H1 (cell line): ENCODE data around the gene BCL2. TPM values are rescaled to one million over a fixed set of nuclear protein-coding genes. Genes with fewer than 3 reads are reported as not detected.

Experiments used
- CHD2 ChIP-seq: IDR thresholded peaks from 2 replicates; pipeline ENCODE4 v1.6.1; 2012; ENCODE audit warnings: low read length, improper control_type of control experiment
- EGR1 ChIP-seq: IDR thresholded peaks from 2 replicates; pipeline ENCODE4 v1.6.1; 2011; ENCODE audit warnings: low read depth, low read length, borderline replicate concordance
- KDM4A ChIP-seq: IDR thresholded peaks from one replicate; pipeline ENCODE4 v1.7.1; 2012; ENCODE audit warnings: low read depth, mild to moderate bottlenecking, moderate library complexity, low read length, inconsistent platforms; ENCODE audit not compliant: severe bottlenecking
- NANOG ChIP-seq: IDR thresholded peaks from 2 replicates; pipeline ENCODE4 v1.6.1; 2011; ENCODE audit warnings: low read length, low read depth, mild to moderate bottlenecking, inconsistent platforms; ENCODE audit not compliant: insufficient read depth, poor library complexity, severe bottlenecking
- POLR2A ChIP-seq, 2 experiments: IDR thresholded peaks; 1 replicate in 1 of 2; 2 replicates in 1 of 2; pipeline ENCODE4 v1.6.1; 2011; ENCODE audit warnings: low read depth in 2 of 2, low read length in 2 of 2, mild to moderate bottlenecking in 2 of 2; ENCODE audit errors: control extremely low read depth in 1 of 2
- POU5F1 ChIP-seq: IDR thresholded peaks from 2 replicates; pipeline ENCODE4 v1.6.1; 2011; ENCODE audit warnings: low read depth, mild to moderate bottlenecking, low read length, moderate library complexity
- RBBP5 ChIP-seq: IDR thresholded peaks from 2 replicates; pipeline ENCODE4 v1.7.1; 2012; ENCODE audit warnings: low read depth, mild to moderate bottlenecking, inconsistent platforms, low read length, moderate library complexity, borderline replicate concordance
- RNF2 ChIP-seq: fragments of 200-900, 300-1000 bp; sonication (generic); IDR thresholded peaks from 2 replicates; pipeline ENCODE4 v1.7.1; 2016; ENCODE audit warnings: borderline replicate concordance, low read depth, mild to moderate bottlenecking, antibody characterized with exemption, low read length; ENCODE audit not compliant: poor library complexity, severe bottlenecking; ENCODE audit errors: missing control alignments
- SP1 ChIP-seq: IDR thresholded peaks from 2 replicates; pipeline ENCODE4 v1.6.1; 2011; ENCODE audit warnings: low read depth, low read length
- ZNF274 ChIP-seq: IDR thresholded peaks from 2 replicates; pipeline ENCODE4 v1.7.0; 2012; ENCODE audit warnings: low read length, borderline replicate concordance; ENCODE audit errors: extremely low read depth
- polyA plus RNA-seq, 7 experiments: library from polyadenylated mRNA; depleted of rRNA in 3 of 7; stranded (reverse) in 5 of 7; unstranded in 2 of 7; fragments of >200 nt in 5 of 7; fragments of 200-250 nt in 2 of 7; gene quantifications; 1 replicate in 5 of 7; 2 replicates in 1 of 7; 4 replicates in 1 of 7; pipeline versions ENCODE4 v1.2.1 to v1.2.3, GENCODE V29; 2011 to 2013; ENCODE audit warnings: missing spikeins in 2 of 7, mixed read lengths in 2 of 7
- total RNA-seq: library from RNA; stranded (reverse); fragmentation: NEBNext Ultra II Directional; extraction: Animal tissue kit (Norgen Biotek cat#: 25700); gene quantifications from 2 replicates; pipeline ENCODE4 v1.2.1, GENCODE V29; 2021
- TF ChIP-seq, protein P1 (sequence below): fragments of 300-600 bp; sonication (generic); IDR thresholded peaks from 2 replicates; pipeline ENCODE4 v1.7.1; 2012; ENCODE audit warnings: low read length, moderate library complexity, mild to moderate bottlenecking, inconsistent platforms; ENCODE audit not compliant: insufficient replicate concordance

BCL2 gene
- total and polyA plus RNA-seq, 2 of the 8 experiments (the other 6 are each of a cell fraction or from before 2014, with no cell fraction given) = 0.59 to 4.5 TPM

DNA sequence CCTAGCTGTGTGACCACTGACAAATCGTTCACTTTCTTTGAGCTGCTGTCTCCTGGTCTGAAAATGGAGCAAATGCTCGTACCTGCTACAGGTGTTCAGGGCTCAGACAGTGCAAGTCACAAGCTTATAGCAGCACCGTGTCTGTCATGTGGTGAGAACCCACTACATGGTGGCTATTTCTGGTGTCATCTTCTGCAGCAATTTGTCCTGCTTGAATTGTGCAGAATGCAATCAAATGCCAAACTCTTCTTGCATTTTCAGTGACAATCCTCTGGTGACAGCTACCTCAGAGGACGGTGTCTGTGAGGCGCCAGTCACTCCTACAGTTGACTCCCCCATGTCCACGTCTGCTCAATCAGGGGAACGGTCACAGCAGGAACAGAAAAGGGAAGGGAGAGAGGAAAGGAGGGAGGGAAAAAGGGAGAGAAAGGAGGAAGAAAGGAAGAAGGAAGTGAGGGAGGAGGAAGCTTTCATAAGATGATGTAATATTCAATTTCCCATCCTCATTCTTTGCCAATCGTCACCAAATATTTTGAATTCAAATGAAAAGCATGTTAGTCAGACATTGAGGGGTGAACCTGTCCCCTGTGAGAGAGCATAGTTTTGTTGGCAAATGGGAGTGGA, 122.2 kb downstream of the BCL2 start (continued):
- TF ChIP-seq, protein P1, sequence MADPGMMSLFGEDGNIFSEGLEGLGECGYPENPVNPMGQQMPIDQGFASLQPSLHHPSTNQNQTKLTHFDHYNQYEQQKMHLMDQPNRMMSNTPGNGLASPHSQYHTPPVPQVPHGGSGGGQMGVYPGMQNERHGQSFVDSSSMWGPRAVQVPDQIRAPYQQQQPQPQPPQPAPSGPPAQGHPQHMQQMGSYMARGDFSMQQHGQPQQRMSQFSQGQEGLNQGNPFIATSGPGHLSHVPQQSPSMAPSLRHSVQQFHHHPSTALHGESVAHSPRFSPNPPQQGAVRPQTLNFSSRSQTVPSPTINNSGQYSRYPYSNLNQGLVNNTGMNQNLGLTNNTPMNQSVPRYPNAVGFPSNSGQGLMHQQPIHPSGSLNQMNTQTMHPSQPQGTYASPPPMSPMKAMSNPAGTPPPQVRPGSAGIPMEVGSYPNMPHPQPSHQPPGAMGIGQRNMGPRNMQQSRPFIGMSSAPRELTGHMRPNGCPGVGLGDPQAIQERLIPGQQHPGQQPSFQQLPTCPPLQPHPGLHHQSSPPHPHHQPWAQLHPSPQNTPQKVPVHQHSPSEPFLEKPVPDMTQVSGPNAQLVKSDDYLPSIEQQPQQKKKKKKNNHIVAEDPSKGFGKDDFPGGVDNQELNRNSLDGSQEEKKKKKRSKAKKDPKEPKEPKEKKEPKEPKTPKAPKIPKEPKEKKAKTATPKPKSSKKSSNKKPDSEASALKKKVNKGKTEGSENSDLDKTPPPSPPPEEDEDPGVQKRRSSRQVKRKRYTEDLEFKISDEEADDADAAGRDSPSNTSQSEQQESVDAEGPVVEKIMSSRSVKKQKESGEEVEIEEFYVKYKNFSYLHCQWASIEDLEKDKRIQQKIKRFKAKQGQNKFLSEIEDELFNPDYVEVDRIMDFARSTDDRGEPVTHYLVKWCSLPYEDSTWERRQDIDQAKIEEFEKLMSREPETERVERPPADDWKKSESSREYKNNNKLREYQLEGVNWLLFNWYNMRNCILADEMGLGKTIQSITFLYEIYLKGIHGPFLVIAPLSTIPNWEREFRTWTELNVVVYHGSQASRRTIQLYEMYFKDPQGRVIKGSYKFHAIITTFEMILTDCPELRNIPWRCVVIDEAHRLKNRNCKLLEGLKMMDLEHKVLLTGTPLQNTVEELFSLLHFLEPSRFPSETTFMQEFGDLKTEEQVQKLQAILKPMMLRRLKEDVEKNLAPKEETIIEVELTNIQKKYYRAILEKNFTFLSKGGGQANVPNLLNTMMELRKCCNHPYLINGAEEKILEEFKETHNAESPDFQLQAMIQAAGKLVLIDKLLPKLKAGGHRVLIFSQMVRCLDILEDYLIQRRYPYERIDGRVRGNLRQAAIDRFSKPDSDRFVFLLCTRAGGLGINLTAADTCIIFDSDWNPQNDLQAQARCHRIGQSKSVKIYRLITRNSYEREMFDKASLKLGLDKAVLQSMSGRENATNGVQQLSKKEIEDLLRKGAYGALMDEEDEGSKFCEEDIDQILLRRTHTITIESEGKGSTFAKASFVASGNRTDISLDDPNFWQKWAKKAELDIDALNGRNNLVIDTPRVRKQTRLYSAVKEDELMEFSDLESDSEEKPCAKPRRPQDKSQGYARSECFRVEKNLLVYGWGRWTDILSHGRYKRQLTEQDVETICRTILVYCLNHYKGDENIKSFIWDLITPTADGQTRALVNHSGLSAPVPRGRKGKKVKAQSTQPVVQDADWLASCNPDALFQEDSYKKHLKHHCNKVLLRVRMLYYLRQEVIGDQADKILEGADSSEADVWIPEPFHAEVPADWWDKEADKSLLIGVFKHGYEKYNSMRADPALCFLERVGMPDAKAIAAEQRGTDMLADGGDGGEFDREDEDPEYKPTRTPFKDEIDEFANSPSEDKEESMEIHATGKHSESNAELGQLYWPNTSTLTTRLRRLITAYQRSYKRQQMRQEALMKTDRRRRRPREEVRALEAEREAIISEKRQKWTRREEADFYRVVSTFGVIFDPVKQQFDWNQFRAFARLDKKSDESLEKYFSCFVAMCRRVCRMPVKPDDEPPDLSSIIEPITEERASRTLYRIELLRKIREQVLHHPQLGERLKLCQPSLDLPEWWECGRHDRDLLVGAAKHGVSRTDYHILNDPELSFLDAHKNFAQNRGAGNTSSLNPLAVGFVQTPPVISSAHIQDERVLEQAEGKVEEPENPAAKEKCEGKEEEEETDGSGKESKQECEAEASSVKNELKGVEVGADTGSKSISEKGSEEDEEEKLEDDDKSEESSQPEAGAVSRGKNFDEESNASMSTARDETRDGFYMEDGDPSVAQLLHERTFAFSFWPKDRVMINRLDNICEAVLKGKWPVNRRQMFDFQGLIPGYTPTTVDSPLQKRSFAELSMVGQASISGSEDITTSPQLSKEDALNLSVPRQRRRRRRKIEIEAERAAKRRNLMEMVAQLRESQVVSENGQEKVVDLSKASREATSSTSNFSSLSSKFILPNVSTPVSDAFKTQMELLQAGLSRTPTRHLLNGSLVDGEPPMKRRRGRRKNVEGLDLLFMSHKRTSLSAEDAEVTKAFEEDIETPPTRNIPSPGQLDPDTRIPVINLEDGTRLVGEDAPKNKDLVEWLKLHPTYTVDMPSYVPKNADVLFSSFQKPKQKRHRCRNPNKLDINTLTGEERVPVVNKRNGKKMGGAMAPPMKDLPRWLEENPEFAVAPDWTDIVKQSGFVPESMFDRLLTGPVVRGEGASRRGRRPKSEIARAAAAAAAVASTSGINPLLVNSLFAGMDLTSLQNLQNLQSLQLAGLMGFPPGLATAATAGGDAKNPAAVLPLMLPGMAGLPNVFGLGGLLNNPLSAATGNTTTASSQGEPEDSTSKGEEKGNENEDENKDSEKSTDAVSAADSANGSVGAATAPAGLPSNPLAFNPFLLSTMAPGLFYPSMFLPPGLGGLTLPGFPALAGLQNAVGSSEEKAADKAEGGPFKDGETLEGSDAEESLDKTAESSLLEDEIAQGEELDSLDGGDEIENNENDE = no peak
- TF ChIP-seq RNF2 (no peak), NANOG (no peak), EGR1 (no peak), CHD2 (no peak), POU5F1 (no peak), ZNF274 (no peak), POLR2A (IDR thresholded peaks at IDR 0.05; ENCODE audit: control extremely low read depth in 1 of 2, low read depth in 2 of 2, low read length in 2 of 2) (no peak), SP1 (no peak), KDM4A (no peak), RBBP5 (no peak)
